RCC 7860 (cell line): ENCODE data around the gene SFTPB.
A peak's percentile ranks its signal among the peaks of the same experiment; 100 is the strongest.
"Not testable (repeated sequence)": the region's sequence is repeated elsewhere in the genome, so short reads cannot be mapped to it uniquely, and the experiment has no call there.

Source experiments
- DNase-seq: peaks from one replicate; pipeline ENCODE4 v3.0.0-alpha.2; 2015; ENCODE audit warnings: low spot score
- FAIRE-seq: peaks from 2 replicates; lab custom pipeline; 2012; peaks lifted over from hg19 to GRCh38; lab: Jason Lieb, UNC

SFTPB gene

DNA sequence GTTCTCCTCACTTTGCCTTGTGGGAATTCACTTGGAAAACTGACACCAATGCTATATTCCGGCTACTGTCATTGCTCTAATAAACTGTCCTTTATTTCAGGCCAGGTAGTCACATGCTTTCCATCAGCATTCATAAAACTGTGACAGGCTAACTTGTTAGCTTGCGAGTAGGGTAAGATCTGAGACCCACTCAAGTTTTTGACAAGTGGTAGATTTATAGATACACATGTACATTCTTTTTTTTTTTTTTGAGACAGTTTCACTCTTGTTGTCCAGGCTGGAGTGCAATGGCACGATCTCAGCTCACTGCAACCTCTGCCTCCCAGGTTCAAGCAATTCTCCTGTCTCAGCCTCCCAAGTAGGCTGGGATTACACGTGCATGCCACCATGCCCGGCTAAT, 50.3 kb downstream of the SFTPB start:
- not testable (repeated sequence) for FAIRE-seq, DNase-seq

DNA sequence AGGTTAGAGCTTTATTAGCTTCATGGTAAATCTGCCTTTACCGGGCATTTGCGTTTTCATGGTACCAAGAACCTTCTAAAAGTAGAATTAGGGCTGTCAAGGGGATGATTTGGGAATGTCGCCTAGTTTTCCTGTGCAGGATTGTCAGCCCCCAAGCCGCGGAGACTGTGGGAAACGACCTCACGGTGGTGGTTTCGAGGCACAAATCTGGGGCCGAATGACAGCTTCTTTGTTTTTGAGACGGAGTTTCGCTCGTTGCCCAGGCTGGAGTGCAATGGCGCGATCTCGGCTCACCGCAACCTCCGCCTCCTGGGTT, 52.6 kb downstream of the SFTPB start:
- no peak for DNase-seq
- FAIRE-seq: no peak

DNA sequence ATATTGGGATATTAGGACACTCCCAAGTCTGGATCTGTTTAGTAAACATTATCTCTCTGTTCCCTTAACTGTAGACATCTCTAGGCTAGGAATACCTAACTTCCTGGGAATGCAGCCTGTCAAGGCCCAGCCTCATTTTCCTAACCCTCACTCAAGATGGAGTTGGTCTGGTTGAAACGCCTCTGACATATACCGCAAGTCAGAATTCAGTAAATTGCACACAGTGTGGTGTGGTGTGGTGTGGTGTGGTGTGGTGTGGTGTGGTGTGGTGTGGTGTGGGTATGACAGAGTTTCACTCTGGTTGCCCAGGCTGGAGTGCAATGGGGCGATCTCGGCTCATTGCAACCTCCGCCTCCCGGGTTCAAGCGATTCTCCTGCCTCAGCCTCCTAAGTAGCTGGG, 53.2 kb downstream of the SFTPB start:
- not testable (repeated sequence) for DNase-seq, FAIRE-seq

DNA sequence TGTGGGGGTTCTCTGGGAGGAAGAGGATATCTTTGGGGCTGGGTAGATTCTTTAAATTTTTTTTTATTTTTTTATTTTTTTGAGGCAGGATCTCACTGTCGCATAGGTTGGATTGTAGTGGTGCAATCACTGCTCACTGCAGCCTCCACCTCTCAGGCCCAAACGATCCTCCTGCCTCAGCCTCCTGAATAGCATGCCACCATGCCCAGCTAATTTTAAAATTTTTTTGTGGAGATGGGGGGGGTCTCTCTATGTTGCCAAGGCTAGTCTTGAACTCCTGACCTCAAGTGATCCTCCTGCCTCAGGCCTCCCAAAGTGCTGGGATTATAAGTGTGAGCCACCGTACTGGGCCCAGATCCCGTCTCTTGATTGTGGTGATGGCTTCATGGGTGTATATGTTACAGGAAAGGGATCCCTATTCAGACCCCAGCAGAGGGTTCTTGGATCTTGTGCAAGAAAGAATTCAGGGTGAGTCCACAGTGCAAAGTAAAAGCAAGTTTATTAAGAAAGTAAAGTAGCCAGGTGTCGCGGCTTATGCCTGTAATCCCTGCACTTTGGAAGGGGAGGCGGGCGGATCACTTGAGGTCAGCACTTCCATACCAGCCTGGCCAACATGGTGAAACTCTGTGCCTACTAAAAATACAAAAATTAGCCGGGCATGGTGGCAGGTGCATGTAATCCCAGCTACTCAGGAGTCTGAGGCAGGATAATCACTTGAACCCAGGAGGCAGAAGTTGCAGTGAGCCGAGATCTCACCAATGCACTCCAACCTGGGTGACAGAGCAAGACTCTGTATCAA, 54.1 kb downstream of the SFTPB start:
- DNase-seq (no peak), FAIRE-seq (no peak)

DNA sequence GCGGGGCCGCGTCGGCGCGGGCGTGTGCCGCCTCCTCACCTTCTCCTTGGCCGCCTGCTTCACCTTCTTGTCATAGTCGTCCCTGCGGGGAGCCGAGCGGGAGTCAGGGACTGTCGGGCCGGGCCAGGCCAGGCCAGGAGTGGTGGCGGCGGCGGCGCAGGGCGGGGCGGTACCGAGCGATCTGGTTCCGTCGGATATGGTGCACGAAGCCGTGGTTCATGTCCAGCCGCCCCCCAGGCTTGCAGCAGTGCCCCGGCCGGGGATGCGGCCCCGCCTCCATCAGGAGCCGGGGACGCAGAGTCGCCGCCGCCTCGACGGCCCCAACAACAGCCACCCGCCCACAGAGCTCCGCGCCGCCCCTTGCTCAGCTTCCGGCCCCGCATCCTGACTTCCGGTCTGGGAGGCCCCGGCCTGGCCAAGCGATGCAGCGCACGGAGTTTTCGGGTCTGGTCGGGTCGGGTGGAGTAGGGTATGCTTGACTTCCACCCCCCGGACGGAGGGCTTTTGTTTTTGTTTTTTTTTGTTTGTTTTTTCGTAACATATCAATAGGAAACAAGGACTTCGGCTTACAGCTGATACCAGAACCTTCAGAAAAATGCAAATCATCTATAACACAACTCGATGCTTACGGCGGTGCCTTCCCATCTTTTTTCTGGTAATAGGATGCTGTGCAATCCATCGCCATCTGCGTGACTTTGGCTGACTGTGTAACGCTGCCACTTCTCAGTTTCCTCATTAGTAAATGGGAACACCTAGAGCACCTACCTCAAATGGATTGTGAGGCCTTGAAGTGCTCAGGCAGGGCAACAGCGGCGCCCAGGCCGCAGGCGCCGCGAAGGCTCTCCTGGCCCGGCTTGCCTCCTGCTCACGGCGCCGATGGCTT, 56.1 kb downstream of the SFTPB start, which contains the start of gene C2orf68:
Gene C2orf68, minus strand, starts transcription at position 362 of the 883 bp plus-strand sequence. Its CDS starts 82 bp downstream, at position 280.
- DNase-seq (peak; percentile 66), FAIRE-seq (no peak)

DNA sequence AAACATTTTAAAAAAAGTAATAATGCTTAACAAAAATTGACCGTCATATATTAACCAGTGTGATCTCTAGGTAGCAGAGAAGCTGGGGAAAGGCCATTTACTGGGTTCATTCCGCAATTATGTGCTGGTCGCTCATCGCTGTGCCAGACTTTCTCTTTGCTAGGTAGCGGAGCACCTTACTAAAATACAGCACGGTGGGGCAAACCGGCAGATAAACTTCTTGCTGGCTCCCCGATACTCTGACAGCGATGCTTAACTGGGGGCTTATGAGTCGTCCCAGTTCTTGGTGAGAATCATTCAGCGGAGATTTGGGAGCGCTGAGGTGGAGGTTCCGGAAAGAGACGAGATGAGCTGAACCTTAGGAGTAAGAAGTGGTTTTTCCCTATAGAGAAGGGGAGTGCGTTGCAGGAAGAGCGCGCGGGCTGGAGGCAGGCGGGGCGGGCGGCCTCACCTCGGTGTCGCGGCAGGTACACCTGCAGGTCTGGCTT, 56.7 kb downstream of the SFTPB start:
- no peak for DNase-seq
- no peak for FAIRE-seq
